Measurements from ENCODE around the gene IFITM2.

The IFITM2 gene

GRCh38 chr11:329886-330253 is 22.3 kb downstream of the IFITM2 start:
- Histone ChIP-seq H4K20me1 (ENCODE audit: insufficient read depth, low read length) (no peaks in the 10 kb centered on the region), H3K27me3 (ENCODE audit: low read depth, low read length) (no peaks in the 10 kb centered on the region), H3K4me3 (ENCODE audit: low read length) (peak overlapping the region; percentile 57), H3K9ac (ENCODE audit: low read length) (peak overlapping the region; percentile 61), H2AFZ (ENCODE audit: low read depth, low read length) (no peak overlapping the region), H3K27ac (ENCODE audit: low read length) (peak overlapping the region; percentile 81), H3K4me1 (ENCODE audit: low read length) (peaks cover 56% of the 10 kb centered on the region), H3K4me2 (ENCODE audit: low read length) (peak overlapping the region; percentile 54), H3K79me2 (ENCODE audit: low read length) (no peaks in the 10 kb centered on the region), H3K36me3 (replicated peaks; ENCODE audit: low read depth, low read length) (no peaks in the 10 kb centered on the region), H3K9me3 (ENCODE audit: insufficient read depth, low read length) (no peaks in the 10 kb centered on the region; the same call in 1 of the 2 replicates)
- TF ChIP-seq CTCF (IDR thresholded peaks at IDR 0.05; ENCODE audit: low read depth, low read length) (no peak), EZH2phosphoT487 (IDR thresholded peaks at IDR 0.05; ENCODE audit: low read depth) (no peak)

- TF ChIP-seq EZH2phosphoT487 (IDR thresholded peaks at IDR 0.05; ENCODE audit: low read depth) (no peak), CTCF (IDR thresholded peaks at IDR 0.05; ENCODE audit: low read depth, low read length) (no peak)
- H3K9ac ChIP-seq (ENCODE audit: low read length) = peak overlapping the region; percentile 12; the same call in 1 of the 2 replicates
- H3K4me3 ChIP-seq (ENCODE audit: low read length) = peak overlapping the region; percentile 57; the same call in 1 of the 2 replicates
- H3K27ac ChIP-seq (ENCODE audit: low read length) = peak overlapping the region; percentile 81; the same call in 1 of the 2 replicates
- no peaks in the 10 kb centered on the region; the same call in 1 of the 2 replicates for H3K9me3 ChIP-seq (ENCODE audit: insufficient read depth, low read length)
- H3K79me2 ChIP-seq (ENCODE audit: low read length) = no peaks in the 10 kb centered on the region
- H3K4me1 ChIP-seq (ENCODE audit: low read length) = peaks cover 56% of the 10 kb centered on the region
- peak overlapping the region; percentile 54 for H3K4me2 ChIP-seq (ENCODE audit: low read length)
- no peaks in the 10 kb centered on the region for H4K20me1 ChIP-seq (ENCODE audit: insufficient read depth, low read length)
- H3K27me3 ChIP-seq (ENCODE audit: low read depth, low read length) = no peaks in the 10 kb centered on the region
- H3K36me3 ChIP-seq (replicated peaks; ENCODE audit: low read depth, low read length) = no peaks in the 10 kb centered on the region
- H2AFZ ChIP-seq (ENCODE audit: low read depth, low read length) = no peak overlapping the region
Measured at GRCh38 chr11:330307-330693, 22.7 kb downstream of the IFITM2 start.

- Histone ChIP-seq H3K4me1 (ENCODE audit: low read length) (peaks cover 52% of the 10 kb centered on the region), H3K4me2 (ENCODE audit: low read length) (peak overlapping the region; percentile 54), H3K27me3 (ENCODE audit: low read depth, low read length) (no peaks in the 10 kb centered on the region), H3K9ac (ENCODE audit: low read length) (peak overlapping the region; percentile 12; the same call in 1 of the 2 replicates), H3K36me3 (replicated peaks; ENCODE audit: low read depth, low read length) (no peaks in the 10 kb centered on the region), H3K4me3 (ENCODE audit: low read length) (peak overlapping the region; percentile 57), H3K27ac (ENCODE audit: low read length) (0 out of 2 replicates have a peak overlapping the region, but pooled peaks have one; percentile 19), H3K9me3 (ENCODE audit: insufficient read depth, low read length) (no peaks in the 10 kb centered on the region; the same call in 1 of the 2 replicates), H2AFZ (ENCODE audit: low read depth, low read length) (no peak overlapping the region), H4K20me1 (ENCODE audit: insufficient read depth, low read length) (no peaks in the 10 kb centered on the region), H3K79me2 (ENCODE audit: low read length) (no peaks in the 10 kb centered on the region)
- no peak for TF ChIP-seq CTCF (IDR thresholded peaks at IDR 0.05; ENCODE audit: low read depth, low read length)
- TF ChIP-seq EZH2phosphoT487 (IDR thresholded peaks at IDR 0.05; ENCODE audit: low read depth) = no peak
Measured at GRCh38 chr11:330694-331357, 23.2 kb downstream of the IFITM2 start.

GRCh38 chr11:331358-332060 is 23.9 kb downstream of the IFITM2 start:
- H3K9me3 ChIP-seq (ENCODE audit: insufficient read depth, low read length) = no peaks in the 10 kb centered on the region; the same call in 1 of the 2 replicates
- H3K27ac ChIP-seq (ENCODE audit: low read length) = no peak overlapping the region
- peaks cover 46% of the 10 kb centered on the region for H3K4me1 ChIP-seq (ENCODE audit: low read length)
- no peak overlapping the region for H2AFZ ChIP-seq (ENCODE audit: low read depth, low read length)
- H4K20me1 ChIP-seq (ENCODE audit: insufficient read depth, low read length) = no peaks in the 10 kb centered on the region
- H3K9ac ChIP-seq (ENCODE audit: low read length) = no peak overlapping the region
- TF ChIP-seq EZH2phosphoT487 (IDR thresholded peaks at IDR 0.05; ENCODE audit: low read depth) (no peak), CTCF (IDR thresholded peaks at IDR 0.05; ENCODE audit: low read depth, low read length) (no peak)
- peak overlapping the region; percentile 54 for H3K4me2 ChIP-seq (ENCODE audit: low read length)
- peak overlapping the region; percentile 57 for H3K4me3 ChIP-seq (ENCODE audit: low read length)
- H3K36me3 ChIP-seq (replicated peaks; ENCODE audit: low read depth, low read length) = no peaks in the 10 kb centered on the region
- H3K27me3 ChIP-seq (ENCODE audit: low read depth, low read length) = no peaks in the 10 kb centered on the region
- H3K79me2 ChIP-seq (ENCODE audit: low read length) = no peaks in the 10 kb centered on the region
